CD4-positive, alpha-beta memory T cell (primary cell): ENCODE measurements around the gene JCAD. TPM values are rescaled to one million over a fixed set of nuclear protein-coding genes. Genes with fewer than 3 reads are reported as not detected.
A peak's percentile ranks its signal among the peaks of the same experiment; 100 is the strongest.

Experiments
- CTCF ChIA-PET: fragments of 350-600 bp; sonication (Branson Sonifier 250); formaldehyde crosslinking; loops from one replicate; lab custom pipeline; 2021; ENCODE audit warnings: inconsistent platforms; ENCODE audit not compliant: partially characterized antibody; lab: Charles Lee
- POLR2A ChIA-PET: fragments of 350-600 bp; sonication (Branson Sonifier 250); formaldehyde crosslinking; loops from one replicate; lab custom pipeline; 2021; ENCODE audit not compliant: partially characterized antibody; lab: Charles Lee
- DNase-seq, 5 donors: peaks; one replicate each; pipeline versions ENCODE4 v3.0.0 to v3.0.0-alpha.2; 2020 to 2022; ENCODE audit warnings: mixed read lengths in 1 of 5
- H3K27ac ChIP-seq: one replicate; pipeline ENCODE4 v1.7.0; 2013; ENCODE audit warnings: low read depth, low read length
- H3K27me3 ChIP-seq: 2 replicates; pipeline ENCODE4 v1.7.0; 2013; ENCODE audit warnings: mild to moderate bottlenecking, low read length, moderate library complexity; ENCODE audit not compliant: insufficient read depth
- H3K36me3 ChIP-seq: 2 replicates; pipeline ENCODE4 v1.7.0; 2013; ENCODE audit warnings: mild to moderate bottlenecking, low read length, moderate library complexity; ENCODE audit not compliant: insufficient read depth
- H3K4me1 ChIP-seq: 2 replicates; pipeline ENCODE4 v1.7.0; 2013; ENCODE audit warnings: mild to moderate bottlenecking, low read length, moderate library complexity; ENCODE audit not compliant: insufficient read depth
- H3K4me3 ChIP-seq, 2 donors: one replicate each; pipeline ENCODE4 v1.7.0; 2013; ENCODE audit warnings: low read length in 2 of 2, mild to moderate bottlenecking in 1 of 2
- H3K9me3 ChIP-seq, 2 donors: one replicate each; pipeline ENCODE4 v1.7.0; 2013; ENCODE audit warnings: low read length in 2 of 2, control low read depth in 1 of 2; ENCODE audit not compliant: control insufficient read depth in 1 of 2
- H3K27ac Mint-ChIP-seq, 7 donors: one replicate each; pipeline ENCODE4 v1.8.0; 2020 to 2021; ENCODE audit warnings: mixed read lengths in 7 of 7, mild to moderate bottlenecking in 6 of 7, inconsistent platforms in 3 of 7, moderate library complexity in 3 of 7
- H3K27me3 Mint-ChIP-seq, 2 donors: one replicate each; pipeline ENCODE4 v1.8.0; 2020 to 2021; ENCODE audit warnings: mixed read lengths in 2 of 2
- H3K36me3 Mint-ChIP-seq, 2 donors: one replicate each; pipeline ENCODE4 v1.8.0; 2020 to 2021; ENCODE audit warnings: mixed read lengths in 2 of 2, inconsistent platforms in 1 of 2, mild to moderate bottlenecking in 1 of 2
- H3K4me1 Mint-ChIP-seq, 4 donors: one replicate each; pipeline ENCODE4 v1.8.0; 2020 to 2021; ENCODE audit warnings: mixed read lengths in 4 of 4, mild to moderate bottlenecking in 1 of 4
- H3K4me3 Mint-ChIP-seq, 8 donors: one replicate each; pipeline ENCODE4 v1.8.0; 2020 to 2021; ENCODE audit warnings: mixed read lengths in 8 of 8, mild to moderate bottlenecking in 7 of 8, moderate library complexity in 6 of 8, inconsistent platforms in 3 of 8
- H3K9me3 Mint-ChIP-seq, 8 donors: one replicate each; pipeline ENCODE4 v1.8.0; 2020 to 2021; ENCODE audit warnings: mixed read lengths in 8 of 8, mild to moderate bottlenecking in 5 of 8, inconsistent platforms in 3 of 8, moderate library complexity in 1 of 8
- intact Hi-C: fragments of 100-400 bp; cut with micrococcal nuclease; formaldehyde crosslinking; loops from one replicate; pipeline ENCODE4 v1.15.1; 2023
- polyA plus RNA-seq, 2 donors: library from polyadenylated mRNA; unstranded; fragments of 300-500 nt; fragmentation: Illumina TruSeq; gene quantifications; one replicate each; pipeline ENCODE4 v1.2.3, GENCODE V29; 2021
- total RNA-seq, 2 experiments: library from RNA; stranded (reverse); gene quantifications; one replicate each; pipeline ENCODE4 v1.2.3, GENCODE V29; 2021

Gene JCAD
- total and polyA plus RNA-seq, 4 experiments from 2014 or later: not detected

GRCh38 chr10:30058570-30059132 is 735 bp downstream of the JCAD start:
- no peak for DNase-seq
- Mint-ChIP-seq H3K36me3 (no peaks in the 10 kb centered on the region), H3K4me3 (peak overlapping the region in 6 of 8 donors; percentile 51 to 75 (median 54)), H3K9me3 (peaks cover 0 to 3% (median 0%) of the 10 kb centered on the region in 8 donors), H3K4me1 (peaks cover 5 to 15% (median 8%) of the 10 kb centered on the region in 4 donors), H3K27ac (no peak overlapping the region), H3K27me3 (peaks cover 46 to 62% of the 10 kb centered on the region in 2 donors)
- H3K36me3 ChIP-seq: no peaks in the 10 kb centered on the region
- CTCF ChIA-PET: no interaction called here
- H3K4me1 ChIP-seq: no peaks in the 10 kb centered on the region
- H3K9me3 ChIP-seq: no peaks in the 10 kb centered on the region
- H3K27ac ChIP-seq: no peak overlapping the region
- POLR2A ChIA-PET: no interaction called here
- H3K4me3 ChIP-seq: no peak overlapping the region
- peaks cover 26% of the 10 kb centered on the region for H3K27me3 ChIP-seq
- intact Hi-C loops: no loop called here

DNA sequence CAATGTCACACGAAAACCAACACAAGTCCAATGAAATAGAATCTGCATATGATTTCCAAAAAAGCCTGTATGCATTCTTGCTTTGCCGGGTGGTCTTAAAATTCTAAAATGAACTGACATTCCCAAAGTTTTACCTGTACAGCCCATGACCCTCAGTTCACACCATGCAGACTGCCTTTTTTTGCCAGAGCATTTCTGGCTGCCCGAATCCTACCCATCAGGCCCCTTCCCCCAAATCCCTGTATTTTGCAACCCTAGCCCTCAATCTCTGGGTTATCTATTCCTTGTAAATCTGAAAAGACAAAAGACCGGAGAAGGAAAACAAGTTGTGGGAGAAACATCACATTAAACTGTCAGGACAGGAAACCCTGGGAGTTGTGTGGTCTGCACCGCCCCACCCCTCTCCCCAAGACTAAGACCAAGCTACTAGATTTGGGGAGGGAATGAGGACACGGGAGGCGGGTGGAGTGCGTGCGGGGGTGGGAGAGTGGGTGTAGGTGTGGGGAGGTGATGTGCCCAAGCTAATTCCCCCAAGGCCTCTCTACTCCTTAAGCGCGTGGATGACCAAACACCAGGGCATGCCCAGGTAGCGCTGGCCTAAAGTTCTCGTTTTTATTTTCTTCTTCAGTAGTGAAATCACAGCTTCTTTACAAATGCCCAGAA is 1.4 kb downstream of the JCAD start:
- H3K27me3 ChIP-seq: peaks cover 26% of the 10 kb centered on the region
- Mint-ChIP-seq H3K27me3 (peaks cover 42 to 58% of the 10 kb centered on the region in 2 donors), H3K36me3 (no peaks in the 10 kb centered on the region), H3K4me1 (peaks cover 5 to 15% (median 8%) of the 10 kb centered on the region in 4 donors), H3K27ac (no peak overlapping the region), H3K4me3 (peak overlapping the region in 6 of 8 donors; percentile 51 to 75 (median 54)), H3K9me3 (peaks cover 0 to 3% (median 0%) of the 10 kb centered on the region in 8 donors)
- no peaks in the 10 kb centered on the region for H3K36me3 ChIP-seq
- H3K4me1 ChIP-seq: no peaks in the 10 kb centered on the region
- ChIA-PET POLR2A (no interaction called here), CTCF (no interaction called here)
- H3K27ac ChIP-seq: no peak overlapping the region
- no peaks in the 10 kb centered on the region for H3K9me3 ChIP-seq
- DNase-seq: no peak
- intact Hi-C loops: no loop called here
- H3K4me3 ChIP-seq: no peak overlapping the region

- Histone ChIP-seq H3K36me3 (no peaks in the 10 kb centered on the region), H3K4me3 (no peak overlapping the region), H3K4me1 (no peaks in the 10 kb centered on the region), H3K9me3 (no peaks in the 10 kb centered on the region), H3K27ac (no peak overlapping the region), H3K27me3 (peaks cover 26% of the 10 kb centered on the region)
- Mint-ChIP-seq H3K27me3 (peaks cover 41 to 54% of the 10 kb centered on the region in 2 donors), H3K36me3 (no peaks in the 10 kb centered on the region), H3K9me3 (peaks cover 0 to 3% (median 0%) of the 10 kb centered on the region in 8 donors), H3K27ac (no peak overlapping the region), H3K4me1 (peaks cover 5 to 15% (median 8%) of the 10 kb centered on the region in 4 donors), H3K4me3 (peak overlapping the region in 2 of 8 donors; percentile 40 to 75)
- POLR2A ChIA-PET: no interaction called here
- CTCF ChIA-PET: no interaction called here
- intact Hi-C loops: no loop called here
- no peak for DNase-seq
These were observed 2.0 kb downstream of the JCAD start for GRCh38 chr10:30057421-30057841.

GRCh38 chr10:30056767-30057355 is 2.5 kb downstream of the JCAD start:
- no peak overlapping the region for H3K4me3 Mint-ChIP-seq
- peaks cover 5 to 15% (median 8%) of the 10 kb centered on the region in 4 donors for H3K4me1 Mint-ChIP-seq
- peaks cover 26% of the 10 kb centered on the region for H3K27me3 ChIP-seq
- no peak for DNase-seq
- H3K36me3 Mint-ChIP-seq: no peaks in the 10 kb centered on the region
- CTCF ChIA-PET: no interaction called here
- no peak overlapping the region for H3K27ac Mint-ChIP-seq
- H3K9me3 ChIP-seq: no peaks in the 10 kb centered on the region
- H3K4me1 ChIP-seq: no peaks in the 10 kb centered on the region
- POLR2A ChIA-PET: no interaction called here
- H3K27me3 Mint-ChIP-seq: peaks cover 38 to 54% of the 10 kb centered on the region in 2 donors
- H3K4me3 ChIP-seq: no peak overlapping the region
- intact Hi-C loops: no loop called here
- no peaks in the 10 kb centered on the region for H3K36me3 ChIP-seq
- H3K27ac ChIP-seq: no peak overlapping the region
- peaks cover 0 to 3% (median 0%) of the 10 kb centered on the region in 8 donors for H3K9me3 Mint-ChIP-seq

GRCh38 chr10:30056281-30056680 is 3.1 kb downstream of the JCAD start:
- peaks cover 0 to 3% (median 0%) of the 10 kb centered on the region in 8 donors for H3K9me3 Mint-ChIP-seq
- Histone ChIP-seq H3K27ac (no peak overlapping the region), H3K36me3 (no peaks in the 10 kb centered on the region), H3K4me3 (no peak overlapping the region), H3K27me3 (peaks cover 26% of the 10 kb centered on the region), H3K9me3 (no peaks in the 10 kb centered on the region), H3K4me1 (no peaks in the 10 kb centered on the region)
- H3K4me1 Mint-ChIP-seq: peaks cover 5 to 15% (median 8%) of the 10 kb centered on the region in 4 donors
- intact Hi-C loops: no loop called here
- no peak for DNase-seq
- H3K36me3 Mint-ChIP-seq: no peaks in the 10 kb centered on the region
- peaks cover 38 to 55% of the 10 kb centered on the region in 2 donors for H3K27me3 Mint-ChIP-seq
- ChIA-PET CTCF (no interaction called here), POLR2A (no interaction called here)
- no peak overlapping the region for H3K27ac Mint-ChIP-seq
- no peak overlapping the region for H3K4me3 Mint-ChIP-seq

- ChIA-PET CTCF (no interaction called here), POLR2A (no interaction called here)
- Histone ChIP-seq H3K27ac (no peak overlapping the region), H3K27me3 (peaks cover 25% of the 10 kb centered on the region), H3K4me1 (no peaks in the 10 kb centered on the region), H3K4me3 (no peak overlapping the region), H3K9me3 (no peaks in the 10 kb centered on the region), H3K36me3 (no peaks in the 10 kb centered on the region)
- Mint-ChIP-seq H3K27ac (no peak overlapping the region), H3K27me3 (peaks cover 36 to 55% of the 10 kb centered on the region in 2 donors), H3K9me3 (peaks cover 0 to 3% (median 0%) of the 10 kb centered on the region in 8 donors), H3K4me1 (peaks cover 5 to 21% (median 8%) of the 10 kb centered on the region in 4 donors), H3K36me3 (no peaks in the 10 kb centered on the region), H3K4me3 (no peak overlapping the region)
- intact Hi-C loops: no loop called here
- DNase-seq: no peak
These were observed 4.1 kb downstream of the JCAD start for GRCh38 chr10:30055226-30055662.

DNA sequence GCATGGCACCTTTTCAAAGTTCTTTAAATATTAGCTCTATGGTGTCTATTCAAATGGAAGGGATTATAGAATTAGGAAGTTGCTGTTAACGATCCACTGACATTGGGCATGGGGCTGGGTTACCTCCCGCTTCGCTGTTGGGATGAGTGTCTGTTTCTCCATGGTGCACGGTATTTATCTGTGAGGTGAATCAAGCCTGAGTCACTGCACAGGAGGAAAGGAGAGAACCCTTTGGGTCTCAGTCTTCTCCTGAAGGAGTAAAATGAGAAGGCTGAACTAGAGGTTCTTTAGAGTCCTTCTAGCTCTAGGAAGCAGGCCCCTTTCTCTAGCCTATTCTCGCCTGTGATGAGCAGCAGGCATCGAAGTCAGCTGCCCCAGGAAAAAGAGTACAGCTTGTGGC is 7.3 kb downstream of the JCAD start:
- no peak for DNase-seq
- peaks cover 18 to 30% (median 23%) of the 10 kb centered on the region in 4 donors for H3K4me1 Mint-ChIP-seq

More for the DNA sequence above, 7.3 kb downstream of the JCAD start:
- POLR2A ChIA-PET: no interaction called here
- CTCF ChIA-PET: no interaction called here
- H3K4me3 Mint-ChIP-seq: no peak overlapping the region
- Histone ChIP-seq H3K27me3 (peaks cover 8% of the 10 kb centered on the region), H3K4me3 (no peak overlapping the region), H3K4me1 (peaks cover 24% of the 10 kb centered on the region), H3K36me3 (no peaks in the 10 kb centered on the region), H3K27ac (no peak overlapping the region), H3K9me3 (no peaks in the 10 kb centered on the region)
- H3K9me3 Mint-ChIP-seq: no peaks in the 10 kb centered on the region
- peaks cover 43 to 53% of the 10 kb centered on the region in 2 donors for H3K27me3 Mint-ChIP-seq
- no peak overlapping the region for H3K27ac Mint-ChIP-seq
- H3K36me3 Mint-ChIP-seq: no peaks in the 10 kb centered on the region
- intact Hi-C loops: no loop called here
